Measurements from ENCODE around the gene CTBP1.

DNA sequence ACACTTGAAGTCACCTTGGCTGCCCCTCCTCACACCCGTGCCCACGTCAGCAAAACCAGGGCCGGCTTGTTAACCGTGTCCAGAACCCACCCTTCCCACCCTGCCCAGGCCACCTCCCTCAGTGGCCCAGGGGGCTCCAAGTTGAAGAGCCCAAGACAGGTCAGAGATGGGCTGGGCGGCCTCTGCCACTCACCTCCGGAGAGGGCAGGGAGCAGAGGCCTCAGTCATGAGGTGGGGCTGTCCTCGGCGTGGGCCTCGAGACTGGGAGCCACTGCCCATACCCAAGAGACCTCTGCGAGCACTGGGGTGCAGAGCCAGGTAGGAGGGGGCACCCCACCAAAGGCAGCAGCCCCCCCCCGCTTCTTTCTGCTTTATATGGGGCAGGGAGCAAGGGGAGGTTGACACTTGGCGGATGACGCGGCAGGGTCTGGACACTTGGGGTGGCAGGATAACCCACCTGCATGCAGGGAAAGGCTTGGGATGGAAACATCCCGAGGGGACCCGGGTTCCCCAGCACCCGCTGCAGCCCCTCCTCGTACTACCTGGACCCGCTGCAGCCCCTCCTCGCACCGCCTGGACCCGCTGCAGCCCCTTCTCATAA, 38.6 kb downstream of the CTBP1 start:
- TF ChIP-seq, protein P1, sequence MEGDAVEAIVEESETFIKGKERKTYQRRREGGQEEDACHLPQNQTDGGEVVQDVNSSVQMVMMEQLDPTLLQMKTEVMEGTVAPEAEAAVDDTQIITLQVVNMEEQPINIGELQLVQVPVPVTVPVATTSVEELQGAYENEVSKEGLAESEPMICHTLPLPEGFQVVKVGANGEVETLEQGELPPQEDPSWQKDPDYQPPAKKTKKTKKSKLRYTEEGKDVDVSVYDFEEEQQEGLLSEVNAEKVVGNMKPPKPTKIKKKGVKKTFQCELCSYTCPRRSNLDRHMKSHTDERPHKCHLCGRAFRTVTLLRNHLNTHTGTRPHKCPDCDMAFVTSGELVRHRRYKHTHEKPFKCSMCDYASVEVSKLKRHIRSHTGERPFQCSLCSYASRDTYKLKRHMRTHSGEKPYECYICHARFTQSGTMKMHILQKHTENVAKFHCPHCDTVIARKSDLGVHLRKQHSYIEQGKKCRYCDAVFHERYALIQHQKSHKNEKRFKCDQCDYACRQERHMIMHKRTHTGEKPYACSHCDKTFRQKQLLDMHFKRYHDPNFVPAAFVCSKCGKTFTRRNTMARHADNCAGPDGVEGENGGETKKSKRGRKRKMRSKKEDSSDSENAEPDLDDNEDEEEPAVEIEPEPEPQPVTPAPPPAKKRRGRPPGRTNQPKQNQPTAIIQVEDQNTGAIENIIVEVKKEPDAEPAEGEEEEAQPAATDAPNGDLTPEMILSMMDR (IDR thresholded peaks at IDR 0.05): no peak
- no peak for TF ChIP-seq EZH2phosphoT487 (IDR thresholded peaks at IDR 0.05)
